GM12891 (cell line): Measurements from ENCODE around the gene DENND1A.

Experiments
- DNase-seq: peaks from one replicate; pipeline ENCODE4 v3.0.0; 2011; ENCODE audit warnings: low spot score; ENCODE audit not compliant: insufficient read length
- FAIRE-seq: peaks from 2 replicates; lab custom pipeline; 2011; peaks lifted over from hg19 to GRCh38; lab: Jason Lieb, UNC
- PAX5 ChIP-seq: IDR thresholded peaks from 2 replicates; pipeline ENCODE4 v1.6.1; 2011; ENCODE audit warnings: low read length, moderate library complexity, mild to moderate bottlenecking; ENCODE audit not compliant: insufficient read depth, severe bottlenecking
- POLR2A ChIP-seq: IDR thresholded peaks from 2 replicates; pipeline ENCODE4 v1.6.1; 2011; ENCODE audit warnings: low read depth, low read length, control low read depth
- POLR2AphosphoS5 ChIP-seq: IDR thresholded peaks from 2 replicates; pipeline ENCODE4 v1.6.1; 2011; ENCODE audit warnings: low read depth, low read length, control low read depth
- POU2F2 ChIP-seq: IDR thresholded peaks from 2 replicates; pipeline ENCODE4 v1.6.1; 2011; ENCODE audit warnings: low read depth, mild to moderate bottlenecking, control low read depth, low read length, moderate library complexity
- SPI1 ChIP-seq: IDR thresholded peaks from 2 replicates; pipeline ENCODE4 v1.6.1; 2011; ENCODE audit warnings: low read depth, low read length, control low read depth
- TAF1 ChIP-seq: IDR thresholded peaks from 2 replicates; pipeline ENCODE4 v1.6.1; 2011; ENCODE audit warnings: low read depth, low read length, control low read depth

Gene DENND1A

DNA sequence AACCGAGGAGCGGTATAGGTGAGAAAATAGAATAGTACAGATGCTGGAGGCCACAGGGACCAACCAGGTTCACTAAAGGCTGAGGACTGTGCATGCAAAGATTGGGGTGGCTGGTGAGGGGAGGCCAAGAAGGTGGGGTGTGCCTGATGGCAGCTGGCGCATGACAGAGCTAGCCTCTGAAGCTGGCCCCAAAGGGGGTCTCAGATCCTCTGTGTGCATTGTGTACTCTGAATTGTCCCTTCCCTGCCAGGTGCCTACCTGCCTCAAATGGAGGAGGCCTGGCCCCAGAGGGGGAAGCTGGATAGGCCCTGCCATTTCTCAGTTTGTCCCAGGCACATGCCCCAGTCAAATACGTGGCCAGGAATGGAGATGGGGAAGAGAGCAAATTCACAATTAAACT is 510.8 kb downstream of the DENND1A start:
- FAIRE-seq: no peak

DNA sequence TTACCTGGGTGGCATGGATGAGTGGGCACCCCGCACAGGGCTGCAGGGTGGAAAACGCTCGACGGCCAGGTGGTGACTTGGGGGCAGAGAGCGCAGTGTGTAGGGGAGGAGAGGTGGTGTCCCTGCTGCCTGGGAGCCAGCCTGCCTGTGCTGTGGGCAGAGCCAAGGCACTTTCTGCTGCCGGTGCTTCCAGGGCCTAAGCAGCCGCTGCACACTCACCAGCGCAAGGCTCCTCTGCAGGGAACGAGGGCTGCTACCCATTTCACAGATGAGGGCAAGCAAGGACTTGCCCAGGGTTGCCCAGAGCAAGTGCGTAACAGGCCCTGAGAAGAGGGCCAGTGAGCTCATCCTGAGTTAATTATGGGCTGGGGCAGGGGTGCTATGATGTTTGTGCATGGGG is 511.4 kb downstream of the DENND1A start:
- no peak for TF ChIP-seq POLR2A
- no peak for TF ChIP-seq TAF1
- no peak for TF ChIP-seq POU2F2
- TF ChIP-seq SPI1: no peak
- DNase-seq (no peak), FAIRE-seq (no peak)

More for the DNA sequence above, 510.8 kb downstream of the DENND1A start:
- no peak for TF ChIP-seq SPI1
- TF ChIP-seq TAF1: no peak
- TF ChIP-seq POLR2AphosphoS5: no peak
- no peak for TF ChIP-seq POLR2A
- TF ChIP-seq PAX5: no peak
- TF ChIP-seq POU2F2: no peak
- no peak for DNase-seq

DNA sequence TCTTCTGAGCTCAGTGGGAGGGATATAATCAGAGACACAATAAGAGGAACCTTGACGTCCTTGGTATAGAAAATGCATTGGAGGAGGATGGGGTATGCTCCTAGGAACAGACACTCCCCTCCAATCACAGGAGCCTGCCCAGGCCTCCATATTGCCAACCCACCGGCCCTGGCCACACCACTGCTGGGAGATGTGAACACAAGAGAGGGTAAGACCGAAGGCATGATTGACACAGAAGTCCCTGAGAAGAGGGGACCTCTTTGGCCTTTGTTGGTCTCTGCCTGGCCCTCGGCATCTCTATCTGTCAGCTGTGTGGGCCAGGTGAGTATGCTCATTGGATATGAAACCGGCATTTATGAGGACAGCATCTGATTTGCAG is 511.9 kb downstream of the DENND1A start:
- FAIRE-seq (no peak), DNase-seq (no peak)
- TF ChIP-seq SPI1 (no peak), POU2F2 (no peak), POLR2AphosphoS5 (no peak), POLR2A (no peak), PAX5 (no peak), TAF1 (no peak)

DNA sequence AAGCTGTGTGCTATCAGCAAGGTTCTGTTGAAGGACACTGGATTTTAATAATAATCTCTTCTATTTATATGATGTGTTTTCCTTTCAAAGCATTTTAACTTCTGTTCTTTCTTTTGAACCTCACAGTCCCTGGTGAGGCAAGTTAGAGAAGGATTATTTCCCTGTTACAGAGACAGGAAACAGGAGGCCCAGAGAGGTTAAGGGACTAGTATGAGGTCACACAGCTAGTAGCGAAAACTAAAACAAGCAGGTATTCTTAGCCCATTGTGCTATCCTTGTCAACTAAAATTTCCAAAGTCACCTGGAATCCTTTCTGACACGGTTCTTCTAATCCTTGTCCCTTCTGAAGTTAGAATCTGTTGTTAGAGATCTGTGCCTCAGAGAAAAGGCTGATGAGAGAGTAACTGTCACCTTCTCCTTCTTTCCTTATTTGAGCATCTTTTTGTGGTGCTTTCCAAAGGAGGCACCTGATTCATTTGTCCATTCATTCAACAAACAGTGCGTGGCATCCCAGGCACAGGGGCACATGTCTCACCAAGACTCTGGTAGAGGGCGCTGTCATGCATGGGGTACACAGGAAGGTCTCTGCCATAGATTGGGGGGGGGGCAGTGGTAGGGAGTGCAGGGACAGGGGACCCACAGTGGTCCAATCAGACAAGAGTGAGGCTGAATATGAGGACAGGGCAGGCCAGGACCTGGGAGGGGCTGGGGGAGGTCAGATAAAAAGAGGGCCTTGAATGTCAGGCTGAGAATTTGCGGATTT is 512.5 kb downstream of the DENND1A start:
- DNase-seq (no peak), FAIRE-seq (no peak)
- no peak for TF ChIP-seq TAF1
- TF ChIP-seq POU2F2: no peak
- TF ChIP-seq PAX5: no peak
- no peak for TF ChIP-seq POLR2AphosphoS5
- no peak for TF ChIP-seq SPI1
- TF ChIP-seq POLR2A: no peak

DNA sequence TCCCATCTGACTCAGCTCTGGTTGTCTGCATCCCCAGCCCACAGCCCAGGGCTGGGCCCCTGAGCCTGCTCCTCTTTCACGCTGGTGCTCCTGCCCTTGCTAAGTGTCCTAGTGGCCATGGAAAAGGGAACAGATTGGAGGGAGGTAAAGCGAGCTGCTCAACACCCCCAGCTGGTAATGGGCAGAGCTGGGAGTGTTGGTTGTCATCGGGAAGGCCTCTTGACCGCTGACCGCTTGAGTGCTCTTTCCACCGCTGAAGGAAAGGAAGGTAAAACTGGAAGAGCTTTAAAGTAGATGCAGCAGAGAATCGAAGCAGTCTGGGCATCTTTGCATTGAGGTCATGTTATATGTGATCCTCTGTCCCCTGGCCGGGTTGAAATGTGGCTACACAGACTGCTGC is 513.8 kb downstream of the DENND1A start:
- DNase-seq: no peak
- FAIRE-seq: no peak
- TF ChIP-seq SPI1: no peak
- TF ChIP-seq TAF1: no peak
- no peak for TF ChIP-seq PAX5
- TF ChIP-seq POU2F2: no peak
- TF ChIP-seq POLR2A: no peak
- TF ChIP-seq POLR2AphosphoS5: no peak

DNA sequence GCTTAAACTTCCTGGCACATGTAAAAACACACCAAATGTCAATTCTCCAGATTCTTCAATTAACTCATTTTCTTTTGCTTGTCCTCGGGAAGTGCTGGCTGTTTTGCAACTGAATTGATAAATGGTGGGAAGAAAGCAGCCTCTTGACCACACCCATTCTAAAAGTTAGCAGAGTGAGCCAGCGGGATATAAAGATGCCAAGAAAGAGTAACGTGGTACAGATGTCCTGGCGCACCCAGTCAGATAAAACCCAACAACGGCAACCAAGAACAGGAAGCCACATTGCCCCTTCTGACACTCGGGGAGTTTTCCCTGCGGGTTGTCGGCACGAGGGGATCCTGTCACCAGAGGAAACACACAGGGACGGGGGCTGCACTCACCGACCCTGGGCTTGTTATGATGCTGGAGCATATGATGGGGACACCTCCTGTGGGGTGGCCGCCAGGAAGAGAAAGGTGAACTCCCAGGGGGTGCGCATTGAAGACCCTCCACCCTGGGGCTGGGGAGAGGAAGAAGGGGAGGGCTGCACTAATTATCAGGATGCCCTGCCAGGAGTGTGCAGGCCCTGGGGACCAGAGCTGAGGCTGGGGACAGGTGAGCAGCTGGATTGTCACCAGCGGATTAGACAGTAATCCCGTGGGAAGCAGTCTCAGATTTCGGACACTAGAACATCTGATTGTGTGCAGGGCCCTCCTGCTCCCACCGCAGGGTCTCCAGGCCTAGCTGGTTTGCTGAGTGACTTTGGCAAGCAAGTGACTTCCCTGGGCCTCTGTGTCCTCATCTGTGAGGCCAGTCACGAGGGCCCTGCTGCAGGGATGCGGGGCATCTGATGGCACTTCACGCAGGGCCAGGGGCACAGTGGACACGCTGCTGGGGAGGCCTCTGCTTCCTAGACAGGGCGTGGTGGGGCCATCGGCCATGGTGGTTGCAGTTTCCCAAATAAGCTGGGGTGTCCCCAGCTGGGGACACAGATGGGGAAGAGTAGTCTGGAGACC is 514.7 kb downstream of the DENND1A start:
- no peak for DNase-seq
- TF ChIP-seq PAX5 (no peak), POLR2A (no peak), POU2F2 (no peak), POLR2AphosphoS5 (no peak), TAF1 (no peak)
- FAIRE-seq: no peak

DNA sequence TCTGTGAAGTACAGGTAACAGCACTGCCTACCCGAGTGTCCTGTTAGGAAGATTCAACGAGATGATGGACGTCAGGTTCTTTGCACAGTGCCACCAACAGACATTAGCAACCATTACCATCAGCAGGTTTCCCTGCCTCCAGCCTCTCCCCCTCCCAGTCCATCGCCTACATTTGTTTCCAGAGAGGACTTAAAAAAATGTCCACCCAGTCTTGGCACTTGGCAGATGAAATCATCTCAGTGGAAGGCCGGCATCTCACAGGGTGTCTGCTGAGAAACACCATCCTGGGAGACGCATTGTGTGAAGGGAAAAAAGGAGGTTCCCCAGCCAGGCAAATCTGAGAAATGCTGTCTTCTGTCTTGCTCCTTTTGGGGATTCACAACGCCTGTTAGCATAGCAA is 515.7 kb downstream of the DENND1A start:
- FAIRE-seq (no peak), DNase-seq (no peak)
- no peak for TF ChIP-seq TAF1
- no peak for TF ChIP-seq POU2F2
- TF ChIP-seq POLR2AphosphoS5: no peak
- no peak for TF ChIP-seq PAX5
- no peak for TF ChIP-seq SPI1
- no peak for TF ChIP-seq POLR2A

DNA sequence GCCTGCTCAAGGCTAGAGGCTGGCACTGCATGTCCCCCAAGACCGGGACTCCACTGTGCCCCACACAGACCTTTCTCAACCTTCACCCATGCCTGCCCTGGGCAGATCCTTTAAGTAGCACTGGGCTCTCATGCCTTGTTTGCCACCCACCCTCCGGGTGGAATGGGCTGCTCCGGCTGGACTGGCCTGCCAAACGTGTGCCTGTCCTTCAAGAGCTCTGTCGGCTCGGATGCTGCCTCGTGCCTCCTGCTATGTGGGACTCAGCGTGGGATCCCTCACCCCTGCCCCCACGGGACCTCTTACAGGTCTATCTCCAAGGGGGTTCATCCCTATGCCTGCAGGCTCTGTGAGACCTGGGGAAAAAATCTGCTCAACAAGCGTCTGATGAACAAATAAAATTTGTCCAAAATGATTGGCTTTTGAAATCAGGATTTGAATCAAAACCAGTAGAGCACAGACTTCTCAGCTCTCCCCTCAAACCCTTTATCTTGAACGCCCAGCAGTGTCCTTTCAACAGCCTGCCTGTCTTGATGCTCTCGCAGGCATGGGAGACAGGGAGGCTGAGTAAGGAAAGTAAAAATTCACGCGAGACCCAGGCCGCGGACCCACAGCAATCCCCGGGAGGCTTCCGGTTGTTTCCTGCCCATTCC is 517.6 kb downstream of the DENND1A start:
- DNase-seq (no peak), FAIRE-seq (no peak)
- TF ChIP-seq POU2F2: no peak
- no peak for TF ChIP-seq SPI1
- no peak for TF ChIP-seq PAX5

DNA sequence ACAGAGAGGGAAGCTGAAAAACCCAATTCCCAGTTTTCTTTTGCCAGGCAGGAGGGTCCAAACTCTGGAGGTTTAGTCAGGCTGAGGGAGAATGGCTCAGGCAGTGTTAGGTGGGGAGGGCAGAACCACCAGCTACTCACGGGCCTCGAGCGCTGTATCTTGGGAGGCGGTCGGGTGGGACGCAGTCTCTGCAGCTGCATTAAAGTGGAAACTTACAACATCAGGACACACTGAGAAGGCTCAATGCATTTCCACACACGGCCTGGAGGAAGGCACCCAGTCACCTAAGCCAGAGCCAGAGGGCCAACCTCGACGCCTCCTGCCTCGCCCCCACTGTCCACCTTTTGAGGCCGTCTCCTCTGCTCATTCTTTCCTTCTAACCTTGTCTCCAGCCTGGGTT is 518.3 kb downstream of the DENND1A start:
- no peak for TF ChIP-seq POLR2A
- TF ChIP-seq POU2F2: no peak
- TF ChIP-seq TAF1: no peak
- TF ChIP-seq POLR2AphosphoS5: no peak
- no peak for TF ChIP-seq PAX5
- TF ChIP-seq SPI1: no peak
- DNase-seq: no peak
- no peak for FAIRE-seq

DNA sequence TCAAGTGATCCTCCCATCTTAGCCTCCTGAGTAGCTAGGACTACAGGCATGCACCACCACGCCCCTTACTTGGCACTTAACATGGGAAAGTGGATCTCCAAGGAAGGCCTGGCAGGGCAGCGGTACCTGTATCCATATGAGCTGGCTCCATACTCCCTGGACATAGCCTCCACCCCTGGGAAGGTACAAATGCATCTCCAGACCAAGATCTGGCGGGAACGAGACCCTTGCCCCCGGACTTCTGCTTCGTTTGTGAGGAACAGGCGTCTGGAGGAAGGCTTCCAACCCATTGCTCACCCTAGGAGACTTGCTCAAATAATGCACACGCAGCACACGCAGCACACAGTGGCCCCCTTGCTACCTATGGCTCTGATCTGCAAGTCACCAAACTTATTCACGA is 518.7 kb downstream of the DENND1A start:
- FAIRE-seq (no peak), DNase-seq (no peak)
- no peak for TF ChIP-seq POU2F2
- TF ChIP-seq SPI1: no peak
- TF ChIP-seq POLR2A: no peak
- TF ChIP-seq PAX5: no peak
- no peak for TF ChIP-seq TAF1
- no peak for TF ChIP-seq POLR2AphosphoS5
